Stimulated activated CD8-positive, alpha-beta memory T cell treated with anti-CD3 and anti-CD28 coated beads, Interleukin-4, amount 100 ng/mL, for 1 hour (primary cell): ENCODE measurements around the gene CRADD.

Experiments used
- DNase-seq, 2 donors: peaks; one replicate each; pipeline ENCODE4 v3.0.0-alpha.2; 2020; ENCODE audit warnings: low read depth in 2 of 2, low spot score in 1 of 2

The CRADD gene

GRCh38 chr12:93894391-93895088, 217.4 kb downstream of the CRADD start:
- no peak for DNase-seq

DNA sequence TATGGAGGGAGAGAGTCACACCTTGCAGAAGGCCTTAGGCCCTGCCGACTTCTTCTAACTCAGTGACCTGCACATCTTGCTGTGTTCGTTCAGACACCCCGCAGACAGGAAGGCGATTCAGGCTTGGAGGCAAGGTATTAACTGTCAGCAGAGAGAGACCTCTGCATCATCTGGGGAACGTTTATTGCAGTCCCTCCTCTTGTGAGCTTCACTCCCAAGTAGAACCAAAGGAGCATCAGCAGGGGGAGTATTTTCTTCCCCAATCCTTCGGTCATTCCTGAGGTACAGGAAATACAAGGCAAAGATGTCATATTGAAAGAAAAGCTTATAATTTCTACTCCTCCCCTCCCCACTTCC, 217.9 kb downstream of the CRADD start:
- no peak for DNase-seq

DNA sequence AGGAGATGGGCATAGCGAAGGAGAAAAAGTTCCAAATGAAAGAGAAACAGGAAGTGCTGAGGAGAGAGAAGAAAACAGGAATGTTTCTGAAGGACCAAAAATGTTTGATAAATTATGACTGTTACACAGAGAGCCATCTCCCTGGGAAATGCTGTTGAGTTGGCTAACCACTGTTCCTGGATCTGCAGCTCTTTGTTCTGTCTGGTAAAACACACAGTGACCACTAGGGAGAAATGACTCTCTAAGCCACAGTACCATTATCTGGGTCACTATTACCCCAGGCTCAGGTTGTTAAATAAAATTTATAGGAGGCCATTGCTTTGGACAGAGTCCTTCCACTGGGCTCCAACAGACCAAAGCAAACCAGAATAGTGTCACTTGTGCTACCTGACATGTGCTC, 219.3 kb downstream of the CRADD start:
- DNase-seq: no peak

GRCh38 chr12:93896952-93897351, 219.8 kb downstream of the CRADD start:
- no peak for DNase-seq

GRCh38 chr12:93901739-93902138, 224.6 kb downstream of the CRADD start:
- no peak for DNase-seq

DNA sequence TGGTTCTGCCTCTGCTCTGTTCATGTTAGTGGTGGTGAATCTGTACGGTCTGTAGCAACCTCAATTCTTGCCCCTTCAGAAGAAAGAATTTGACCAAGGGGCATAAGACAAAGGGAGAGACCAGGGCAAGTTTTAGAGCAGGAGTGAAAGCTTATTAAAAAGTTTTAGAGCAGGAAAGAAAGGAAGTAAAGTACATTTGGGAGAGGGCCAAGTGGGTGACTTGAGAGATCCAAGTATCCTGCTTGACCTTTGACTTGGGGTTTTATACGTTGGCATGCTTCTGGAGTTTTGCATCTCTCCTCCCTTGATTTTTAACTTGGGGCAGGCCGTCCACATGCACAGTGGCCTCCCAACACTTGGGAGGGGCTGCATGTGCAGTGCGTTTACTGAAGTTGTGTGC, 225.0 kb downstream of the CRADD start:
- DNase-seq: no peak

DNA sequence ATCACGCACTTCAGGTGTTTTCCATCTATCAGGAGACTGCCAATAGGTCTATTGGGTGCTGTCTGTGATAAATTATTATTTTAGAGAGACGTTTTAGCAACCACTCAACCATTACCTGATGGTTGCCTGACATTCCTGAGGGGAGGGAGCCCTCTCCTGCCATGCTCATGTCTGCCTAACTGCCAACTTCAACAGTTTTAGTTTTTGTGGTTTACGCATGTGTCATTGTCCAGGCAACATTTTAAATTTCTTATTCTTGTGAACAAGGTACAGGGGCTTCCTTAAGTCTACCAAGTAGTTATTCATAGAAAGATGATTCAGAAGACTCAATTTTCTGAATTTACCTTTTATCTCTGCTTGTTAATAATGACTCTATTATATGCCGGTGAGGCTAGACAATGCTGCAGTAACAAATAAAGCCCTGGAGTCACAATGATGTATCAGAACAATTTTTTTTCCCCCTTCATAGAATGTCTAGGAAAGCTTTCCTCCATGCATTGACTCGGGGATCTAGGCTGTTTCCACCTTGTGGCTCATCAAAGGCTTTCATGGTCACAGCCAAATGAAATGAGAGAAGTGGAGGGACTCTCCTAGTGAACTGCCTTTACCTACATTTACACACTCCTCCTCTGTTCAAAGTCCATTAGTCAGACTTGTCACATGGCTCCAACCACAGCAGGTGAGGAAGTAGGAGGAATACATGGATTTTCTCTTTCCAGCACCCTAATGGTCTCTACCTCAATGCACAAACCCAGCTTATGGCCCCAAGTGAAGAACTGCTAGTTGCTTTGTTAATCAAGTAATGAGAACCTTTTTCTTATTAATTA, 225.8 kb downstream of the CRADD start:
- no peak for DNase-seq

- DNase-seq: no peak
Measured at GRCh38 chr12:93904124-93904523, 226.9 kb downstream of the CRADD start.

DNA sequence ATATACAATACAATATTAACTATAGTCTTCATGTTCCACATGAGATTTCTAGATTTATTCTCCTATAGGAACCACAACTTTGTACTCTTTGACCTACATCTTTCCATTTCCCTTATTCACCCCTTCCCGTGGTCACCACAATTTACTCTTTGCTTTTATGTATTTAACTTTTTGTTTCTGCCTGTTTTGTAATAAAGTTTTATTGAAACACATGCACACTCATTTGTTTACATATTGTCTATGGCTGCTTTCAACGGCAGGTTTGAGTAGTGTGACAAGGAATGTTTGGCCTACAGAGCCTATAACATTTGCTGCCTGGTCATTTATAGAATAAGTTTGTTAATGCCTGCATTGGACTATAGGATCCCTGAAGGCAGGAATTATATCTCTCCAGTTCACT, 231.1 kb downstream of the CRADD start:
- no peak for DNase-seq

DNA sequence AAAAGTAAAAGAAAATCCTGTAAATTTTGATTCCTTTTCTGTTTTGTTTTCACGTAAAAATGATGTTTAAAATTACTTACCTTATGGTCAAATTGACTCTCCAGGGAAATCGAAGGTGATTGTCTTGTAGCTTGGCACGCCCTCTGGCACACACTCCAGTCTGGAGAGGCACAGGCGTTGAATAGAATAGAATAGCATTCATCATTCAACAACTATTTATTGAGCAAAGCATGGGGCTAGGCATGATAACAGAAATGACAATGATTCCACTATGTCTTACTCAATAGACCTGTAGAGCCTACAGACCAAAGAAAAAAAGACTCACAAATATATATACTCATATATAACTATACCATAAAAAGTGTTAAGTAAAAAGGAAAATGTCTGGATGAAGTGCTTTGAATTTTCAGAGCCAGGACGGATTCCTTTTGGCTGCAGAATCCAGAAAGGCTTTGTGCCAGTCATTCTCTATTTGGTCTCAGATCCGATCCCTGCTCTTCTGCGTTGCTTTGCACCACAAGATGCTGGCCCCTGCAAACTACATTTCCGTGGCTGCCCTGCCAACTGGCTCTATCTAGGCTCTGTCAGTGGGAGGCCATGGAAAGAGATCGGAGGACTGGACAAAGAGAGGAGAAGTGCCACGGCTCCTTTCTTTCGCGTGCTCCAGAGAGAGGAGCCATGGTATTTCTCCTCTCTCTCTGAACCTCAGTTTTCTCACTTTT, 231.8 kb downstream of the CRADD start:
- DNase-seq: no peak

DNA sequence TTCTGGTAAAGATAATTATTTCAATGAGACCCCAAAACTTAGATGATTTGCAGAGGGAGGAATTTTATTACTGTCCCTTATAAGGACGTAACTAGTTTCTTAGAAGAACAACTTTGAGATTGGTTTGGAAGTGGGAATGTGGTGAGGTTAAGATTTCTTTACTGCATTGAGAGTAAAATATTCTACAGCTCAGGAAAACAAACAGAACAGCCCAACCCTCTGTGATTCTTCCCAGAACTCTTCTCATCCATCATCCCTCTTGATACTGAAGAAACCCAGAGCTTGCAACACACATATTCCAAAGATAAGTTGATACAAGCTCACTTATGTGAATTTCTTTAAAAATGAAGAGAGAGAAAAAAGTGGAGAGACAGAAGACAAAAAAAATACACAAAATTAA, 234.2 kb downstream of the CRADD start:
- DNase-seq: no peak

DNA sequence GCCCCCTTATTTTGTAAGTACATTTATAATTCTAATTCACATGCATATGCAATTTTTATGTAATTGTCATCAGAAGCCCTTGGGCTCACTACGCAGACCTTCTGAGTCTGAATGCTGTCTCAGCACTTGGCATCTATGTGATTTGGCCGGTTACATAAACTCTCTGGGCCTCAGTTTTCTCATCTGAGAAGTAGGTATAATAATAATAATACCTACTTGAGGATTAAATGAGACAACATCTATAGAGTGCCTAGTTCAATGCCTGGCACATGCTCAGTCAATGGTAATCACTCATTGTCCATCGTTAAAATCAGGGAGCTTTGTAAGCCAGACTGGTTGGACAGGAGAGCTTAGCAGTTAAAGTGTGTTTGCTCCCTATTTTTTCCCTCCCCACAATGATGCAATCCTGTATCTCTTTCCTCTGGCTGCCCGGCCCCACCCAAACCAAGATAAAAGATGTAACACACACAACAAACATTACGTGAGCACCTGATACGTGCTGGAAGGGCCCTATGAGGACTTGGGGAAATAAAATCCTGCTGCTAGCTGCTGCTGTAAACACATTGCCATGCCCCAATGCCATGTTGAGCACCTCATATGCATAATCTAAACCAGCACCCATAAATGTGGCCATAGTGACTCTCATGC, 235.0 kb downstream of the CRADD start:
- no peak for DNase-seq

GRCh38 chr12:93913845-93914244, 236.7 kb downstream of the CRADD start:
- no peak for DNase-seq

GRCh38 chr12:93914281-93914680, 237.1 kb downstream of the CRADD start:
- no peak for DNase-seq

DNA sequence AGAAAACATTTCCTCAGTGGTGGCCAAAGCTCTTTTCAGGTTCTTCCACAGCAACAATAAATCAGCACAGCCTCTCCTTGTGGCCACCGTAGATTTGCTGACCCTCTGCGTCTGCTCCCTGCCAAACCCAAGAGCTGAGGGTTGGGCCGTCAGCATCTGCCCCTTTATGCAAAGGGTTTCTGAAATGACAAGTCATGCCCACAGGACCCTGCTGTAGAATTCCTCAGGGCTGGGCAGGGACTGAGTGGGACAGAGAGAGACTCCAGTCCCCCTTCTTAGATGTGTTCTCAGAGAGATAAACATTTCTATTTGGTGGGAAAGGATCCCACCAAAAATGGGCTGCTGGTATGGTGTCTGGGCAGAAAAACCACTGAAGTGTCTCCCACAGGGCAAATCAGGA, 238.2 kb downstream of the CRADD start:
- no peak for DNase-seq

GRCh38 chr12:93916402-93916801, 239.2 kb downstream of the CRADD start:
- no peak for DNase-seq

- DNase-seq: no peak
Measured at GRCh38 chr12:93918262-93918661, 241.1 kb downstream of the CRADD start.

GRCh38 chr12:93918900-93919299, 241.7 kb downstream of the CRADD start:
- no peak for DNase-seq

DNA sequence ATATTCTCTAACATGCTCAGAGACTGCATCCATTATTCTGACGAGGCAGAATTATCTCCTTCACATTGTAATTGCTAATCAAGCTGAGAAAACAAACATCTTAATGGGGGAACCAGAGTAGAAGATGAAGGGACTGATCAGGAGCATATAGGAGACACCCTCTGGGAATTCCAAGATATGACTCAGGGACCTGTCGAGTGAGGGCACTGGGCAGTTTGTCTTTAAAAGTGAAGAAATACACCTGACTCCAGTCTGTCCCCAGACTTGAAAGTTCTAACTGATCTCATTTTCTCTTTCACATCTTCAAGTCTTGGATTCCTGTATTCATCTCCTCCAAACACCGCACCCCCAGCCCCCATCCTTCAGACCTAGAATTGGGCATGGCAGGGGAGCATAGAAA, 244.3 kb downstream of the CRADD start:
- DNase-seq: no peak

DNA sequence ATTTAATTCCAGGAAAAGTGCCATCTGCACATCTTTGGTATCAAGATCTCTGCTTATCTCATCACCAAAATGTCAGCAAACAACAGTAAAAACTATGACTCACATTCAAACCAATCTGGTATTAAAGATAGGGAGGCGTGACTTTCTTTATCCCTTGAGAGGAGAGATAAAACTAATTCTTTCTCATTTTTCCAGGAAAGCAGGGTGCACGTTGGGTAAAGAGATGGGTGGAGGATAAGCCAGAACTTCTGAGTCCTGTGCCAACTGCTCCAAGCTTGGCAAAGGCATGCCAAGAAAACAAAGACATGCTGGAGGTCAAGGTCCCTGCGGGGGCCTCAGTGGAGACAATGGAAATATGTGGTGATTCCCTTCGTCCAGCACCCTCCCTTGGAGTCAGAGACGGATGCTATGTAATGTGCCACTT, 245.4 kb downstream of the CRADD start:
- DNase-seq: no peak

GRCh38 chr12:93924367-93924766, 247.2 kb downstream of the CRADD start:
- no peak for DNase-seq
